ENCODE results near the gene NLRC3.
"Not testable (repeated sequence)": the region's sequence is repeated elsewhere in the genome, so short reads cannot be mapped to it uniquely, and the experiment has no call there.

The NLRC3 gene

DNA sequence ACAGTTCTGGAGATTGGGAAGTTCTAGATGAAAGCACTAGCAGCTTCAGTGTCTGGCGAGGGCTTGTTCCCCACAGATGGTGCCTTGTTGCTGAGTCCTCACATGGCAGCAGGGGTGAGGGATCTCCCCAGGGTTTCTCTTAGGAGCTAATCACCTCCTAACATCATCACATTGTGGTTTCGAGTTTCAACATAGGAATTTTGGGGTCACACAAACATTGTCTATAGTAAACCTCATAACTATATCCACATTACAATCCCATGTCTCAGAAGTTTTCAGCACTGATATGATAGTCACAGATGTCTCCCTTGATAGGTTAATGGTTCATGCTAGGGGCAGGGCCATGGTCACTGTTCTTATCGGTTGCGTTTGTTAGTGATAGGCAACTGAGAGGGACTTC lies 62.6 kb downstream of the NLRC3 start:
- DNase-seq (ENCODE audit: low read depth in 2 of 3, low spot score in 2 of 3), result no peak

- DNase-seq (ENCODE audit: low read depth in 2 of 3, low spot score in 2 of 3), result no peak
Measured at GRCh38 chr16:3513892-3514583, 63.2 kb downstream of the NLRC3 start.

GRCh38 chr16:3511286-3512180 lies 65.7 kb downstream of the NLRC3 start:
- no peak for DNase-seq (ENCODE audit: low read depth in 2 of 3, low spot score in 2 of 3)

GRCh38 chr16:3510416-3510815 lies 66.8 kb downstream of the NLRC3 start:
- no peak for DNase-seq (ENCODE audit: low read depth in 2 of 3, low spot score in 2 of 3)

- DNase-seq (ENCODE audit: low read depth in 2 of 3, low spot score in 2 of 3), result no peak
Measured at GRCh38 chr16:3509470-3509928, 67.7 kb downstream of the NLRC3 start.

- DNase-seq (ENCODE audit: low read depth in 2 of 3, low spot score in 2 of 3), result no peak
Measured at GRCh38 chr16:3508736-3509135, 68.5 kb downstream of the NLRC3 start.

GRCh38 chr16:3503523-3503922 lies 73.7 kb downstream of the NLRC3 start:
- no peak for DNase-seq (ENCODE audit: low read depth in 2 of 3, low spot score in 2 of 3)

GRCh38 chr16:3501783-3502400 lies 75.3 kb downstream of the NLRC3 start:
- DNase-seq (ENCODE audit: low read depth in 2 of 3, low spot score in 2 of 3), result no peak

GRCh38 chr16:3501412-3501761 lies 75.8 kb downstream of the NLRC3 start:
- not testable (repeated sequence) for DNase-seq (ENCODE audit: low read depth in 2 of 3, low spot score in 2 of 3)

GRCh38 chr16:3498988-3499387 lies 78.2 kb downstream of the NLRC3 start:
- DNase-seq (ENCODE audit: low read depth in 2 of 3, low spot score in 2 of 3), result no peak

DNA sequence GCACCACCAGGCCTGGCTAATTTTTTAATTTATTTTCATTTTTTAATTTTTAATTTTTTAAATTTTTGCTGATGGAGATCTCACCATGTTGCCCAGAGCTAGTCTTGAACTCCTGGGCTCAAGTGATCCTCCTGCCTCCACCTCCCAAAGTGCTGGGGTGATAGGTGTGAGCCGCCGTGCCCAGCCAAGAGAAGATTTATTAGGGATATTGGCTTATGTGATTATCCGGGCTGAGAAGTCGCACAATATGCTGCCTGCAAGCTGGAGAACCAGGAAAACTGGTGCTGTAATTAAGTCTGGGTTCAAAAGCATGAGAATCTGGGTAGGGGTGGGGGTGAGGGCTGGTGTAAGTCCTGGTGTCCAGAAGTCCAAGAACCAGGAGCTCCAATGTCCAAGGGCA lies 79.4 kb downstream of the NLRC3 start:
- DNase-seq (ENCODE audit: low read depth in 2 of 3, low spot score in 2 of 3), result no peak

- DNase-seq (ENCODE audit: low read depth in 2 of 3, low spot score in 2 of 3), result no peak
Measured at GRCh38 chr16:3496386-3496785, 80.8 kb downstream of the NLRC3 start.

GRCh38 chr16:3495176-3495575 lies 82.0 kb downstream of the NLRC3 start, which contains the start of gene C16orf90:
Gene C16orf90, minus strand, starts transcription at chr16:3495489. Its CDS starts 68 bp downstream, at chr16:3495421.
- no peak for DNase-seq (ENCODE audit: low read depth in 2 of 3, low spot score in 2 of 3)

DNA sequence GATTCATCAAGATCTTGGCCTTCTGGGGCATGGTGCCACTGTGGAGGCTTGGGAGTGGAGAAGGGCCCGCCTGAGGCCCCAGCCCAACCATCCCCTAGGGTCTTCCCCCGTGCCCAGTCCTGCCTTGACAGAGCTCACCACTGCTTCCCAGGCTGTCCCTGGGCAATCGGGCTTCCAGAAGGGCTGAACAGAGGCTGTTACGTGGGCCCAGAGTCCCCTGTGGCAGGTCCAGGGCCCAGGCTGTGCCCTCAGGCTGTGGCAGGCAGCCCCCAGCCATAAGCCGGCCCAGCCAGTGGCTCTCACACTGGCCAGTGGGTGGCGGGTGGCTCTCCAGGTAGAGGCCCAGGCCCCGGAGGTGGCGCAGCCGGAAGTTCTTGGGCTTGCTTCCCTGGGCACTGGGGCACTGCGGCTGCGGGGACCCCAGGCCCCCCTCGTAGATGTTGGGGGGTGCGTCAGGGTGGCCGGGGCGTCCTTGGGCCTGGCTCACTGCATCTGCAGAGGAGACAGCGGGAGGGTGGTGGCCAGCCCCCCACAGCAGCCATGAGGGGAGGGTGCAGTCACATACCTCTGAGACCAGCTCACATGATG lies 82.7 kb downstream of the NLRC3 start:
- DNase-seq (ENCODE audit: low read depth in 2 of 3, low spot score in 2 of 3), result no peak

- DNase-seq (ENCODE audit: low read depth in 2 of 3, low spot score in 2 of 3), result no peak
Measured at GRCh38 chr16:3492356-3492755, 84.8 kb downstream of the NLRC3 start.

DNA sequence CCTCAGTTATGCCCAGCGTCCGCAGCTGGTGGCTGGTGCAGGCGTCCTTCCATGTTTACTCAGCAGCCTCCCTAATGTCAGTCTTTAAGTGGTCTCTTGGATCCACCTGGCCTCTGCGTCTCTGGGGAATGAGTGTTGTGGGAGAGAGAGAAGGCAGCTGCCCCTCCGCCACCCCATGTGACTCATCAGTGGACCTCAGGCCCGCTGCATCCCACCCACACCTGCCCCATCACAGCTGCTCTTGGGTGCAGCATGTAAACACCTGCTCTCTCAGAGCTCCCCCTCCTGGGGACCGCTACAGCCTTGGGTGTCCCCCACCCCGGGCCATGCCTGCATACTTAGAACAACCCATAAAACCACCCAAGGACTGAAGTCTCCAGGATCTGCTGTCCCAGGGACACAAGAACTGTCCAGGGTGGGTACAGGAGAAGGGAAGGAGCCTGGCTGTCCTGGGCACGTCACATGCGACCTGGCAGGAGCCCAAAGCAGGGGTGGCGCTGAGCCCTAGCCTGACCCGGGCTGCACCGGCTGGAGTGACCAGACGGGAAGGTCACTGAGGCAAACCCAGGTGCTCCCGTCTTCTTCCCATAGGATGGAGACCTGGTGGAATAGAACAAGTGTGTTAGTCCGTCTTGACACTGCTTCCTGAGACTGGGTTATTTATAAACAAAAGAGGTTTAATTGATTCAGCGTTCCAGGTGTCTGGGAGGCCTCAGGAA lies 86.1 kb downstream of the NLRC3 start:
- DNase-seq (ENCODE audit: low read depth in 2 of 3, low spot score in 2 of 3), result no peak

Data from activated CD8-positive, alpha-beta memory T cell treated with anti-CD3 and anti-CD28 coated beads for 48 hours (primary cell).